Trophoblast cell (in vitro differentiated cells and primary cell): ENCODE results near the gene TOPAZ1. TPM values are rescaled to one million over a fixed set of nuclear protein-coding genes. Genes with fewer than 3 reads are reported as not detected.
A peak's percentile ranks its signal among the peaks of the same experiment; 100 is the strongest.

Experiments
- DNase-seq, 2 donors: peaks; one replicate each; pipeline ENCODE4 v3.0.0-alpha.2; 2016
- H2AFZ ChIP-seq: 2 replicates; pipeline ENCODE4 v1.6.1; 2013; ENCODE audit warnings: low read length, moderate library complexity, mild to moderate bottlenecking; ENCODE audit not compliant: insufficient read depth, poor library complexity
- H2AK5ac ChIP-seq: 2 replicates; pipeline ENCODE4 v1.6.1; 2013; ENCODE audit warnings: mild to moderate bottlenecking, low read length
- H2BK120ac ChIP-seq: 2 replicates; pipeline ENCODE4 v1.6.1; 2013; ENCODE audit warnings: low read length, mild to moderate bottlenecking, moderate library complexity; ENCODE audit not compliant: insufficient read depth, poor library complexity
- H2BK12ac ChIP-seq: 2 replicates; pipeline ENCODE4 v1.6.1; 2013; ENCODE audit warnings: mild to moderate bottlenecking, low read length, moderate library complexity
- H2BK5ac ChIP-seq: 2 replicates; pipeline ENCODE4 v1.6.1; 2013; ENCODE audit warnings: low read length, low read depth, moderate library complexity, mild to moderate bottlenecking; ENCODE audit not compliant: poor library complexity
- H3K14ac ChIP-seq: 2 replicates; pipeline ENCODE4 v1.6.1; 2013; ENCODE audit warnings: mild to moderate bottlenecking, low read length
- H3K18ac ChIP-seq: 2 replicates; pipeline ENCODE4 v1.6.1; 2013; ENCODE audit warnings: mild to moderate bottlenecking, low read length
- H3K23ac ChIP-seq: 2 replicates; pipeline ENCODE4 v1.6.1; 2013; ENCODE audit warnings: low read length
- H3K27ac ChIP-seq: 2 replicates; pipeline ENCODE4 v1.5.1; 2013; ENCODE audit warnings: low read depth, mild to moderate bottlenecking, inconsistent platforms, low read length, moderate library complexity
- H3K27me3 ChIP-seq: 2 replicates; pipeline ENCODE4 v1.6.1; 2013; ENCODE audit warnings: inconsistent platforms, mild to moderate bottlenecking, low read length, moderate library complexity; ENCODE audit not compliant: insufficient read depth
- H3K36me3 ChIP-seq, 2 experiments: 1 replicate in 1 of 2; 2 replicates in 1 of 2; pipeline ENCODE4 v1.6.1; 2013; ENCODE audit warnings: low read length in 2 of 2, mild to moderate bottlenecking in 2 of 2, moderate library complexity in 1 of 2; ENCODE audit not compliant: insufficient read depth in 2 of 2, control insufficient read depth in 1 of 2
- H3K4ac ChIP-seq: 2 replicates; pipeline ENCODE4 v1.6.1; 2013; ENCODE audit warnings: low read depth, mild to moderate bottlenecking, low read length, moderate library complexity
- H3K4me1 ChIP-seq, 2 experiments: 1 replicate in 1 of 2; 2 replicates in 1 of 2; pipeline ENCODE4 v1.6.1; 2013; ENCODE audit warnings: low read length in 2 of 2, mild to moderate bottlenecking in 2 of 2, moderate library complexity in 1 of 2; ENCODE audit not compliant: insufficient read depth in 2 of 2, control insufficient read depth in 1 of 2
- H3K4me2 ChIP-seq: 2 replicates; pipeline ENCODE4 v1.6.1; 2013; ENCODE audit warnings: inconsistent platforms, mild to moderate bottlenecking, low read length, moderate library complexity
- H3K4me3 ChIP-seq: 2 replicates; pipeline ENCODE4 v1.5.1; 2013; ENCODE audit warnings: mild to moderate bottlenecking, low read depth, low read length, inconsistent platforms
- H3K79me1 ChIP-seq: one replicate; pipeline ENCODE4 v1.6.1; 2013; ENCODE audit warnings: low read length
- H3K79me2 ChIP-seq: 2 replicates; pipeline ENCODE4 v1.6.1; 2013; ENCODE audit warnings: low read length, mild to moderate bottlenecking; ENCODE audit not compliant: control insufficient read depth, insufficient read depth, poor library complexity
- H3K9ac ChIP-seq: 2 replicates; pipeline ENCODE4 v1.6.1; 2013; ENCODE audit warnings: mild to moderate bottlenecking, low read length
- H3K9me3 ChIP-seq: 2 replicates; pipeline ENCODE4 v1.6.1; 2013; ENCODE audit warnings: low read depth, mild to moderate bottlenecking, control low read depth, inconsistent platforms, low read length; ENCODE audit not compliant: insufficient read depth
- H4K12ac ChIP-seq: 2 replicates; pipeline ENCODE4 v1.6.1; 2013; ENCODE audit warnings: low read depth, mild to moderate bottlenecking, low read length, moderate library complexity
- H4K8ac ChIP-seq: 2 replicates; pipeline ENCODE4 v1.6.1; 2013; ENCODE audit warnings: low read depth, mild to moderate bottlenecking, low read length, moderate library complexity
- H4K91ac ChIP-seq: one replicate; pipeline ENCODE4 v1.6.1; 2013; ENCODE audit warnings: low read depth, mild to moderate bottlenecking, low read length, moderate library complexity
- WGBS: extraction: QIAGEN DNeasy Blood & Tissue Kit; methylation state at CpG from one replicate; pipeline ENCODE4 v1.1.7; 2013; ENCODE audit warnings: missing lambda C conversion rate; ENCODE audit not compliant: insufficient read length, insufficient coverage; ENCODE audit errors: extremely low coverage; 5-methylcytosine and 5-hydroxymethylcytosine counted together
- polyA plus RNA-seq: library from polyadenylated mRNA; stranded (reverse); fragments of 200-250 nt; gene quantifications from 2 replicates; pipeline ENCODE4 v1.2.3, GENCODE V29; 2013

TOPAZ1 gene
- not detected in 2 replicates for polyA plus RNA-seq

DNA sequence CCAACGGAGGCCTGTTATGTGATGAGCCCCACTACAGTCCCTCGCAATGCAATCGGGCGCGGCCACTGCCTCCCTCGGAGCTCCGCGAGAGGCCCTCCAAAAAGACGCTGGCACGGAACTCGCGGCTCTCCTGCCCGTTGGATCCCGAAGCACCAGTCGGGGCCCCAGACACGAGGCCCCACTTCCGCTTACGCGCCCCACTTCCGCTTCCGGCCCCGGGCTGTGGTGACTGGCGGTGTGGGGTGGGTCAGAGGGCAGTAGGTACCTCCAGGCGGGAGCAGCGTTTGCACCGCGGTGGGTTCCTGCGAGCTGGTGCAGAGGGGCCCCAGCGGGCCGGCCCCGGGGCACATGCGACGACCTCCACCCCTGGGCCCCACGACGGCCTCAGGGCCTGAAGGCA lies at the start of gene TOPAZ1:
Gene TOPAZ1, plus strand, starts transcription at position 181 of the 400 bp plus-strand sequence. Its CDS starts 168 bp downstream, at position 349.
- H4K8ac ChIP-seq: no peak within 1 kb of the TSS
- no peaks in the 10 kb centered on the region for H3K79me2 ChIP-seq
- H3K9me3 ChIP-seq: no peaks in the 10 kb centered on the region
- no peak within 1 kb of the TSS for H3K18ac ChIP-seq
- H2AK5ac ChIP-seq: no peak within 1 kb of the TSS
- H3K4me1 ChIP-seq: peaks cover 3 to 4% of the 10 kb centered on the region in 2 experiments
- H3K79me1 ChIP-seq: no peaks in the 10 kb centered on the region
- no peak within 1 kb of the TSS for H3K27ac ChIP-seq
- H2AFZ ChIP-seq: no peak within 1 kb of the TSS
- H3K4me2 ChIP-seq: no peak within 1 kb of the TSS
- H2BK12ac ChIP-seq: no peak within 1 kb of the TSS
- DNase-seq: no peak
- H3K36me3 ChIP-seq: no peaks in the 10 kb centered on the region
- no peak within 1 kb of the TSS for H3K9ac ChIP-seq
- no peak within 1 kb of the TSS for H3K4ac ChIP-seq
- no peak within 1 kb of the TSS for H2BK5ac ChIP-seq
- H3K23ac ChIP-seq: no peak within 1 kb of the TSS
- no peak within 1 kb of the TSS for H4K12ac ChIP-seq
- no peak within 1 kb of the TSS for H3K14ac ChIP-seq
- WGBS: no CpG with 5 or more reads among the region's 35 CpGs
- no peak within 1 kb of the TSS for H2BK120ac ChIP-seq
- no peaks in the 10 kb centered on the region for H3K27me3 ChIP-seq
- H4K91ac ChIP-seq: no peak within 1 kb of the TSS
- no peak within 1 kb of the TSS for H3K4me3 ChIP-seq

DNA sequence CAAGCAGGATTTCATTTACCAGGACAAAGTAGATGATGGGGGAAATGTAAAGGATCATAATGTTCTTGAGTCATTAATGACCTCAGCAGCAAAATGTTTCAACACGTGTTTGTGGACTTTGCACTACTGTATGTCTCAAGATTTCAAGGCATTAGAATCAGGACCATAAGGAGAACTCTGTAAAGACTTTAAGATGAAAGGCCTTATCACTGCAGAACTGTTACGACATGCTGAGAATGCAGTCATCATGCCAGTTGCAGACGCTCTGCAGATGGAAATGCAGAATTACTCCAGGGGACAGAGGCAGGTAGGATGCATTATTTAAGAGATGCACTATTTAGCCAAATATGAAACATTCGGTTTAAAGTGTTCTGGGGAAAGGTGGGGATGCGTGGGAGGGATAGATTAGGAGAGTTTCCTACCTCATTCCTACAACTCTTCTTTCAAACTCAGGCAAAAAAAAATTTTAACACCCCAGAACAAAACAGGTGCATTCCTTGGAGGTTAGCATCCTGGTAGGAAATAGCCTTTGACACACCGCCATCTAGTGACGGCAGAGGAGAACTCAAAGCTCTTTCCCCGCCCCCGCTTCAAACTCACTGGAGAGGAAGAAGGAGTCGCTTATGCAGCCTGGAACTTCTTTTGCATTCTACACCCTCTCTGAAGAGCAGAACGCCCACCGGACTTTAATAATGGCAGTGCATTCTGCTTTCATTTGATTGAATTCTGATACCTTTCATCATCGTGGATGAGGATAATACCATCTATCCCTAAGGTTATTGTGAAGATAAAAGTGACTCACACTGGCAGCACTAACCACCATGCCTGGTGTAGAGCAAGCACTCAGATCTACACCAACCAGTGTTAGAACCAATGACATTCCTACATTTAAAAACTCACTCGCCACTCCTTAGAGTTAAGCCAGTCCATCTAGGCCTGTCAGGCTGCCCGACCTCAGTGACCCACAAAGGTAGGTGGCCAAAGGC lies 43.1 kb upstream of the TOPAZ1 start:
- H3K79me1 ChIP-seq: no peaks in the 10 kb centered on the region
- no peak overlapping the region for H3K4ac ChIP-seq
- H3K9me3 ChIP-seq: no peaks in the 10 kb centered on the region
- no peak overlapping the region for H3K9ac ChIP-seq
- no peak overlapping the region for H3K23ac ChIP-seq
- H3K4me3 ChIP-seq: no peak overlapping the region
- no peaks in the 10 kb centered on the region for H3K79me2 ChIP-seq
- H2AFZ ChIP-seq: no peak overlapping the region
- no CpG with 5 or more reads among the region's 15 CpGs for WGBS
- H2BK5ac ChIP-seq: no peak overlapping the region
- no peak overlapping the region for H2AK5ac ChIP-seq
- no peak overlapping the region for H4K12ac ChIP-seq
- H3K18ac ChIP-seq: no peak overlapping the region
- no peak overlapping the region for H4K8ac ChIP-seq
- no peak overlapping the region for H4K91ac ChIP-seq
- H3K36me3 ChIP-seq: no peaks in the 10 kb centered on the region
- H2BK120ac ChIP-seq: no peak overlapping the region
- DNase-seq: peak; percentile 67 to 85
- H3K4me2 ChIP-seq: no peak overlapping the region
- H3K14ac ChIP-seq: no peak overlapping the region
- no peaks in the 10 kb centered on the region for H3K27me3 ChIP-seq
- H3K27ac ChIP-seq: no peak overlapping the region
- no peak overlapping the region for H2BK12ac ChIP-seq
- no peaks in the 10 kb centered on the region for H3K4me1 ChIP-seq

DNA sequence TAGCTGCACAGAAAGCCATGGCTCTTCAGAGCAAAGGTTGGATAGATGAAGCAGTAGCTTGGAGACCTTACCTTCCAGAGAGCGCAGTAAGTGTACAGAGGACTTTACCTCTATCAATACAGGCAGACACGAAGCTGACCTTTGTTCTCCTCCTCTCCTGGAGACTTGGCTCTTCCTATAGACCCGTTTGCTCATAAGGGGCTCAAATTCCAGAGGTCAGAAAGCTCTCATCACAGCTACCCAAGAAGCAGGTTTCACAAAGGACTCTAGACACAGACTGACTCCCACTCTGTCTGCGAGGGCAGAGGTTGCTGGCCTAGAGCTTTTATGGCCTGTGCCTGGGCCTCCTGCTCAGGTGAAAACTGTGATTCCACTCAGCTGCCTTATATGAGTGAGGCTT lies 35.4 kb upstream of the TOPAZ1 start:
- Histone ChIP-seq H3K23ac (no peak overlapping the region), H2BK5ac (no peak overlapping the region), H4K91ac (no peak overlapping the region), H3K4me1 (no peaks in the 10 kb centered on the region), H3K79me1 (no peaks in the 10 kb centered on the region), H4K12ac (no peak overlapping the region), H3K14ac (no peak overlapping the region), H3K4me3 (no peak overlapping the region), H3K36me3 (no peaks in the 10 kb centered on the region), H4K8ac (no peak overlapping the region), H3K9ac (no peak overlapping the region), H3K18ac (no peak overlapping the region), H3K4me2 (no peak overlapping the region), H3K79me2 (no peaks in the 10 kb centered on the region), H2BK120ac (no peak overlapping the region), H3K4ac (no peak overlapping the region), H3K27me3 (no peaks in the 10 kb centered on the region), H2AFZ (no peak overlapping the region), H2AK5ac (no peak overlapping the region), H2BK12ac (no peak overlapping the region), H3K9me3 (peaks cover 3% of the 10 kb centered on the region), H3K27ac (no peak overlapping the region)
- no peak for DNase-seq
- no CpG with 5 or more reads among the region's 4 CpGs for WGBS

DNA sequence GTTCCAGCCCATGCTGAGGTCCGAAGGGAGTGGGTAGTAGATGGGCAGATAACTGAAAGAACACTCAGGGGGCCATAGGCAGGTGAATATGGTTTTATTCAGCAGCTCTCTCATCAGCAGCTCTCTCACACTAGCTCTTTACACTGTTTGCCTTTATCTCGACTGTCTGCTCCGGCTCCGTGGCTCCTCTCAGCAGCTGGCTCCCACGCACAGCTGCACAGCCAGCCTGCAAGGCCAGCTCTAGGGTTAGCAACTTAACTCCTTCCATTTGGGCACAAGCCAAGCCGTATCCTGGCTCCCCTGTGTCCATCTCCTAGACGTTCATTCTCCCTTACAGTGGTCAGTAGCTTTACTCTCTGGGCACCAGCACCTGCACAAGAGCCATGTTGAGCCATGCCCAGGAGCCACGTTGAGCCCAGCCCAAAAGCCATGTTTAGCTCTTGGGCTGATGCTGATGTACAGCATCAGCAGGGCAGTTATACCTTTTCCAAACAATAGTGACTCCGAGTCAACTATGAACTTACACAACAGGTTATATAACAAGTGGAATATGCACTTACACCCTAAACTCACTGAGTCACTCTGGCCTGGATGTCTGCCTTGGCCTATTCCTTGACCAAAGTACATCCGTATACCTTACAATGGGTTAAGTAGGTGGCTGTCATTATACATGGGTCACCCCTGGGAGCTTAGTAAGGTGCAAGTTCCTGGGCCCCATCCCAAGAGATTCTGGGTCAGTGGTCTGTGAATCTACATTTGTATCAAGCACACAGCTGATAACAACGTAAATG lies 34.6 kb upstream of the TOPAZ1 start:
- H2AFZ ChIP-seq: no peak overlapping the region
- no peak overlapping the region for H4K91ac ChIP-seq
- no peak overlapping the region for H2AK5ac ChIP-seq
- no peak overlapping the region for H4K12ac ChIP-seq
- peaks cover 3% of the 10 kb centered on the region for H3K9me3 ChIP-seq
- H2BK12ac ChIP-seq: no peak overlapping the region
- H3K14ac ChIP-seq: no peak overlapping the region
- H3K4me3 ChIP-seq: no peak overlapping the region
- H3K23ac ChIP-seq: no peak overlapping the region
- no peak overlapping the region for H3K4ac ChIP-seq
- no peaks in the 10 kb centered on the region for H3K79me2 ChIP-seq
- WGBS: no CpG with 5 or more reads among the region's 11 CpGs
- H3K4me1 ChIP-seq: no peaks in the 10 kb centered on the region
- no peak overlapping the region for H3K18ac ChIP-seq
- no peaks in the 10 kb centered on the region for H3K79me1 ChIP-seq
- H3K27me3 ChIP-seq: no peaks in the 10 kb centered on the region
- DNase-seq: no peak
- H2BK120ac ChIP-seq: no peak overlapping the region
- H3K4me2 ChIP-seq: no peak overlapping the region
- no peak overlapping the region for H4K8ac ChIP-seq
- H3K9ac ChIP-seq: no peak overlapping the region
- no peak overlapping the region for H3K27ac ChIP-seq
- no peaks in the 10 kb centered on the region for H3K36me3 ChIP-seq
- H2BK5ac ChIP-seq: no peak overlapping the region
